Renal cortical epithelial cell (primary cell): ENCODE results near the gene PCNX4. TPM values are rescaled to one million over a fixed set of nuclear protein-coding genes. Genes with fewer than 3 reads are reported as not detected.
"Not testable (repeated sequence)": the region's sequence is repeated elsewhere in the genome, so short reads cannot be mapped to it uniquely, and the experiment has no call there.

Experiments
- DNase-seq: peaks from one replicate; pipeline ENCODE4 v3.0.0-alpha.2; 2011; ENCODE audit warnings: low read depth
- total RNA-seq: library from RNA; depleted of rRNA; stranded (reverse); fragments of >200 nt; gene quantifications from 2 replicates; pipeline ENCODE4 v1.2.3, GENCODE V29; 2014

PCNX4 gene
- 62.2 and 169 TPM in 2 replicates for total RNA-seq

GRCh38 chr14:60091550-60092525, at the start of gene PCNX4:
PCNX4 (plus strand) TSS chr14:60091923; CDS start chr14:60107639, 15,716 bp downstream.
- DNase-seq: peak; percentile 94

- DNase-seq: not testable (repeated sequence)
Observed at GRCh38 chr14:60047976-60048375, 43.7 kb upstream of the PCNX4 start.

DNA sequence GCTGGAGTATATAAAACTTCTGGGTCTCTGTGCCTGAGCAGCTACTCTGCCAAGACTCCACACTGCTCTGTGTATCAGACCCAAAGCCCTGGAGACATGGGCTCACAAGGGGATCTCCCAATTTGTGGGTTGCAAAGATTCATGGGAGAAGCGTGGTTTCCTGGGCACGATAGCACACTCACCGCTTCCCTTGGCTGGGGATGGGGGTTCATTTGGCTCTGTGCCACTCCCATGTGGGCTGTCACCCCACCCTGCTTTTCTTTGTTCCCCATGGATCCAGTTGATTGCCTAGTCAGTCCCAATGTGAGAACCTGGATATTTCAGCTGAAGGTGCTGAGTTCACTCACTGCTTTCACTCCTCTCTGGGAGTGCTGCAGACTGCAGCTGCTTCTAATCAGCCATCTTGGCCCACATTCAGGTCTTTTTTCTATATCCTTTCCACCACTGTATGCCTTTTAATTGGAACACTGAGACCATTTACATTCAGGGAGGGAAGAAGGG, 40.0 kb upstream of the PCNX4 start:
- DNase-seq: no peak

GRCh38 chr14:60058087-60058486, 33.6 kb upstream of the PCNX4 start:
- no peak for DNase-seq

GRCh38 chr14:60061371-60061770, 30.4 kb upstream of the PCNX4 start:
- peak; percentile 11 for DNase-seq

DNA sequence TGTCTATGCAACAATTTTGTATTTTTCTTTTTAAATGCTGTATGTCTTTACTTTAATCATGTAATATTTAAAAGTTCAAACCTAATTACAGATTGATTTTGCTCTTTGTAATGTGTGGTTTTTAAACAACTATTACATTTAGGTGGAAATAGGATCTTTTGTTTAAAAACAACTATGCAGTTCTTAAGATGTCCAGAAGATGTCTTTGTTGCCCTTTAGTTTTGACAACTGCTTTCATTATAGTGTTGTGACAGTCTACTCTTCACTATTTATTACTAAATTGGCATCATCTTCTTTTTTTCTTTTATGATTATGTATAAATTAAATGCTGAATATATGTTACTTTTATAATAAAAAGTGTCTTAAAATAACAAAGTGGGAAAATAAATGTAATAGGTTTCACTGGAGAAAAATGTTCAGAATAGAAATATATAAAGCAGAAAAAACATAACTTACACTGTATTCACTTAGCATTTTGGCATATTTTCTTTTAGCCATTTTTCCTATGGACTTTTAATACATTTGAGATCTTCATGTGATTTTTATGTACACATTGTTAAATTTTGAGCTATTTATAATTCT, 27.1 kb upstream of the PCNX4 start:
- DNase-seq: peak; percentile 49

DNA sequence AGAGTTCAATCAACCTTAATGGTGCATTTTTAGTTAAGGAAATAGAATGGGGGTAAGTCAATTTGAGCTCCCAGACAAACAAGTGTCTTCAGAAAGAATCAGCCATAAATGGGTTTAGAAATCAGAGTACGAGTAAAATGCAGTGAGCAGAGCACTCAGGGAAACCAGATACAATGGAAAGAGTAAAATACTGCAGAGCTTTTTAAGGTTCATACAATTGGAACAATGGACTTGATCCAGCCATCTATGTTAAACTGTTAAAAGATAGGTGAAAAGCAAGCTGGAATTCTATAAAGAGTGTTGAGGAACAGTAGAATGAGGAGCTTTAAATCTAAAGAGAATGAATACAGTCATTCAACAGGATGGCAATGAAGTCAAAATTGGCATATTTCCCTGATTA, 23.8 kb upstream of the PCNX4 start:
- DNase-seq: no peak

GRCh38 chr14:60079723-60080122, 12.0 kb upstream of the PCNX4 start:
- DNase-seq: no peak

- DNase-seq: no peak
Observed at GRCh38 chr14:60085085-60085484, 6.6 kb upstream of the PCNX4 start.

GRCh38 chr14:60085693-60086092, 6.0 kb upstream of the PCNX4 start:
- no peak for DNase-seq

GRCh38 chr14:60087668-60088067, 4.1 kb upstream of the PCNX4 start:
- DNase-seq: no peak

- DNase-seq: no peak
Observed at GRCh38 chr14:60089221-60089620, 2.5 kb upstream of the PCNX4 start.

- DNase-seq: peak; percentile 53
Observed at GRCh38 chr14:60090864-60091519, 731 bp upstream of the PCNX4 start.

DNA sequence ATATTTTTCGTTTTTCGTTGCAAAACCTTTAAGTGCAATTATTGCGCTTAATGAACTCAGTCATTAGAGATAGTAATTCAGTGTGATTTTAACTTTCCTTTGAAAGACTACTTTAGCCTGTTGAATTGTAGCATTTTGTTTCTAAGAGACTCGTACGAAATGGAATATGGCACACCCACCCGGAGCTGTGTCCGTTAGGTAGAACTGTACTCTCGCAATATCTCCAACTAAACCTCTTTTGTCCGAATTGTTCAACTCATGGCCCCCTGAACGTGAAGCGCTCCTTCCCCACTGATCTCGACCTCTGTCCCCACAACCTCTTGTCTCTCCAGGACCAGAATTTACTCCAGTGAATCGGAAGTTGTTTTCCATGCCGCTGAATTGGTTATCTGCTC, 800 bp downstream of the PCNX4 start:
- DNase-seq: peak; percentile 30

GRCh38 chr14:60093080-60093479, 1.4 kb downstream of the PCNX4 start:
- DNase-seq: no peak

GRCh38 chr14:60093606-60094005, 1.9 kb downstream of the PCNX4 start:
- DNase-seq: no peak

DNA sequence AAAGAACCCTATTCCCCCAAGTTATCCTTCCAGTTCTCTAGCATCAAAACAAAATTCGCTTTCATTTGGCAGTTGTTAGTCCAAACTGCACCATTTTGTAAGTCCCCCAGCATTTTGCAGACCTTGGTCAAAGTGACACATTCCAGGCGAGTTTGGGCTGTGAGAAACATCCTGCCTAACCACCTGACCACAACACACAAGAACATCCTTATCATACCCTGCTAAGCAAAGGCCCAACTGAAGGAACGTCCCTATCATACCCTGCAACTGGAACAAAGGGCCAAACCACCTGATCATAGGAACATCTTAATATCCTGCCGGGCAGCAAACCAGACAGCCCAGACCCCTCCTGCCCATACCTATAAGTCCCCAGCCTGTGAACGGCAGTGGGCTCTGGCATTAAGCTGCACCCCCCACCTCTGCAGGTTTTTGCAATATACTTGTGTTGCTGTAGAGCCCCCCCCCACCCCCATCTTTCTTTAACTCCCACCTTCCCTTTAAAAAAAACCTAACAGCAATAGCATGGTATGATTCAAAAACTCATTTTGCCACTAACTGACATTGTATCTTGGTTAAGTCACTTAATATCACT, 2.7 kb downstream of the PCNX4 start:
- peak; percentile 80 for DNase-seq

- DNase-seq: no peak
Observed at GRCh38 chr14:60095231-60095630, 3.5 kb downstream of the PCNX4 start.

DNA sequence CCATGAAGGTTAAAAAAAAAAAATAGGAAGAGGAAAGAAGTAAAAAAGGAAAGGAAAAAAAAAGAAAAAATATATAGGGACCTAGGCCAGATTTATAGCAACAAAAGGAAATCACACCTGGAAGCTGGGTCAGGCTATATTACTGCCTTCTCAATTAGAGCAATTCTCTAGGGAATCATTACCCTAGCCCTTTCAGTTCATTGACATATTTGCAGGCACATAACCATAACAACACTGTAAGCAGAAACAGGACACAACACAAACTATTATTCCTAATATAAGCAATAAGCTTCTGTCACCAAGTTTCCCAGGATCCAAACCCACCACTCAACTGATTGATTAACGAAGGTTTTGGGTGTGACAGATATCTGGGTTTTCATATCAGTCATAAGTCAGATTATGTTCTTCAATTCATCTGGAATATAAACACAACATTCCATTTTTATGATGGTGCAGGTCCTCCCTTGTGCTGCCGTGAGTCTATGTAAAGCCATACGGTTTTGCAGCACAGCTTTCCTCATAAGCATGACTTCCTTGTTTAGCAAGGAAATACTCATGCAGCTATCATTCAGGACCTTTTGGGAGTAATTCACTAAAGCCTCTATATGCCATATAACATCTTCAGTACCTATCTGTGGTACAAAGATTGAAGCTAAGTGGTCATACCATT, 4.2 kb downstream of the PCNX4 start:
- DNase-seq: peak; percentile 56

DNA sequence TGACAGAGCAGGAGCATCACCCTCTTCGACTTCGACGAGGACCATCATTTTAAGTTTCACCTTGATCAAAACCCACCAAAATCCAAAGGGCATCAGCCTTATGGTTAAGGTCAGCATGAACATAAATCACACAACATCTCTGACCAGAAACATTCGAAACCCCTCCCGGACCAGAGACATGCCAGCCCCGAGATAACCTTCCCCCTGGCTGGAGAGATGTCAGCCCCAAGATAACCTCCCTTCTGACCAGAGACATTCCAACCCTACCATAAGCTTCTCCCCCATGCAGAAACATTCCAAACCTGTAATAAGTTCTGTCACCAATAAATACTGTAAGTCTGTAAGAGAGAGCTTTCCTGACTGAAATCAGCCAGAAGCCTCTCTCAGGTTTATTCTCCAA, 6.3 kb downstream of the PCNX4 start:
- DNase-seq: no peak

DNA sequence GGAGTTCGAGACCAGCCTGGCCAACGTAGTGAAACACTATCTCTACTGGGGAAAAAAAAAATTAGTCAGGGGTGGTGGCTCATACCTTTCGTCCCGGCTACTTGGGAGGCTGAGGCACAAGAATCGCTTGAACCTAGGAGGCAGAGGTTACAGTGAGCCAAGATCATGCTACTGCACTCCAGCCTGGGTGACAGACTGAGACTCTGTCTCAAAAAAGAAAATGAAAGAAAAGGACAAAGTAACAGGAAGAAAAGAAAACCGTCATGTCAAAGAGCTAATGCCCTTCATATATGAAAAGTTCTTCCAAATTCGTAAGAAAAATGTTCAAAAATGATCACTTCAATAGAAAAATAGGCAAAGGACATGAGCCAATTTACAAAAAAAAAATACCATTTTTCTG, 8.1 kb downstream of the PCNX4 start:
- DNase-seq: not testable (repeated sequence)
